Heart left ventricle (tissue), 16 donors: ENCODE measurements around the gene PPEF2. TPM values are rescaled to one million over a fixed set of nuclear protein-coding genes. Genes with fewer than 3 reads are reported as not detected.

Source experiments
- ATAC-seq, 4 donors: fragments of 200-7000 bp; cut with Tn5 transposase; one replicate each; pipeline ENCODE4 v1.9.1; 2020 to 2022; ENCODE audit warnings: moderate library complexity in 4 of 4, mild to moderate bottlenecking in 3 of 4, moderate number of reproducible peaks in 1 of 4
- DNase-seq, 5 donors: peaks; one replicate each; pipeline ENCODE4 v3.0.0-alpha.2; 2020
- H3K27ac ChIP-seq, 12 donors: fragments of 200-600 bp; sonication (generic) in 4 of 12; one replicate each; pipeline versions ENCODE4 v1.5.0 to v1.8.0; 2016 to 2022; ENCODE audit warnings: mild to moderate bottlenecking in 2 of 12
- H3K27me3 ChIP-seq, 9 donors: fragments of 200-600 bp; sonication (generic) in 2 of 9; one replicate each; pipeline versions ENCODE4 v1.5.1 to v1.8.0; 2016 to 2022; ENCODE audit warnings: mild to moderate bottlenecking in 3 of 9
- H3K36me3 ChIP-seq, 9 donors: fragments of 200-600 bp; sonication (generic) in 2 of 9; one replicate each; pipeline versions ENCODE4 v1.5.0 to v1.8.0; 2018 to 2022; ENCODE audit warnings: mild to moderate bottlenecking in 2 of 9
- H3K4me1 ChIP-seq, 12 donors: fragments of 200-600 bp; sonication (generic) in 4 of 12; one replicate each; pipeline versions ENCODE4 v1.5.0 to v1.8.0; 2016 to 2022; ENCODE audit warnings: mild to moderate bottlenecking in 3 of 12
- H3K4me3 ChIP-seq, 12 donors: fragments of 200-600 bp; sonication (generic) in 4 of 12; one replicate each; pipeline versions ENCODE4 v1.5.0 to v1.8.0; 2017 to 2022; ENCODE audit warnings: mild to moderate bottlenecking in 9 of 12, moderate library complexity in 4 of 12
- H3K9me3 ChIP-seq, 12 donors: fragments of 200-600 bp; sonication (generic) in 4 of 12; one replicate each; pipeline versions ENCODE4 v1.5.0 to v1.8.0; 2016 to 2022; ENCODE audit warnings: mild to moderate bottlenecking in 1 of 12
- CTCF ChIP-seq, 12 donors: fragments of 200-600 bp; sonication (generic) in 4 of 12; IDR thresholded peaks; one replicate each; pipeline versions ENCODE4 v1.5.0 to v1.8.0; 2018 to 2022; ENCODE audit warnings: antibody characterized with exemption in 12 of 12, mild to moderate bottlenecking in 5 of 12
- POLR2A ChIP-seq, 2 donors: fragments of 450-650 bp; IDR thresholded peaks; one replicate each; pipeline ENCODE4 v1.6.1; 2017; ENCODE audit warnings: antibody characterized with exemption in 2 of 2, mild to moderate bottlenecking in 2 of 2, moderate library complexity in 2 of 2
- WGBS, 4 donors: extraction: QIAGEN DNeasy Blood & Tissue Kit in 2 of 4; methylation state at CpG; one replicate each; pipeline versions ENCODE4 v1.1.5 to v1.1.7; 2013 to 2018; 5-methylcytosine and 5-hydroxymethylcytosine counted together
- intact Hi-C, 10 donors: fragments of 100-400 bp; cut with DNase I; formaldehyde crosslinking; loops; one replicate each; pipeline versions ENCODE4 v1.11.1 to v1.14.2; 2022
- long read RNA-seq, 3 donors: library from polyadenylated mRNA; unstranded; transcript quantifications; one replicate each; pipeline ENCODE4 v2.0.0, GENCODE V29; 2020 to 2021
- polyA plus RNA-seq, 2 donors: library from polyadenylated mRNA; stranded (reverse); fragments of 200-250 nt; gene quantifications; one replicate each; pipeline ENCODE4 v1.2.3, GENCODE V29; 2013
- total RNA-seq, 9 donors: library from RNA; depleted of rRNA in 2 of 9; stranded (reverse); fragments of >200 nt in 2 of 9; fragmentation: NEBNext Ultra II Directional in 3 of 9; extraction: Animal tissue kit (Norgen Biotek cat#: 25700) in 3 of 9; gene quantifications; one replicate each; pipeline versions ENCODE4 v1.1.0 to v1.2.4, GENCODE V29; 2016 to 2023
- donor health status: ischemic (EF 13 %, LVEDD 7.1; RV severe dilation, severe dysfunction).
- donor health status: healthy with polysubstance abuse.
- donor health status: DM: no; HTN: yes; CAD: no.
- donor health status: DM: no; HTN: no; CAD: no.
- donor health status: ischemic (EF 25% LVEDD 6.9; RV normal size, moderate dysfunction).
- donor health status: ischemic (EF 25% LVEDD 5.7; RV mildly dilated, moderate dysfunction).
- donor health status: healthy.
- donor health status: DM: yes; HTN: yes; CAD: no.
- donor health status: ischemic (EF 35%, LVEDD 5.7; RV mildly dilated, moderate dysfunction).
- donor health status: nonischemic (EF 11% LVEDD 7.7; RV severe dilation, severe dysfunction).
- donor health status: DM: yes; HTN: yes; CAD: no.
- donor health status: PGD.
- donor health status: ischemic (EF 29% LVEDD 5.4; RV normal size, mild dysfunction).
- donor health status: nonischemic (EF 23%, LVEDD 6.1; RV moderate dilation, normal function).

PPEF2 gene
- total RNA-seq (not detected), polyA plus RNA-seq (not detected)
- long read RNA-seq, donor 1: 0 reads
- long read RNA-seq, donor 2: 0 reads
- long read RNA-seq, donor 3: 0 reads

GRCh38 chr4:75902352-75902751, at the start of gene PPEF2:
PPEF2 (minus strand) TSS chr4:75902452; CDS start chr4:75896325, 6,127 bp downstream.
- H3K4me3 ChIP-seq: no peak within 1 kb of the TSS
- intact Hi-C loops: no loop called here
- no peaks in the 10 kb centered on the region for H3K27me3 ChIP-seq
- ATAC-seq: no peak
- H3K27ac ChIP-seq: no peak within 1 kb of the TSS
- H3K36me3 ChIP-seq: no peaks in the 10 kb centered on the region
- peaks cover 0 to 10% (median 0%) of the 10 kb centered on the region in 12 donors for H3K4me1 ChIP-seq
- no peaks in the 10 kb centered on the region for H3K9me3 ChIP-seq
- WGBS, 4 donors: 75 to 85% (median 78%) methylated on average over 5 of the region's 5 CpGs
- DNase-seq: no peak
- no peak for TF ChIP-seq CTCF (IDR thresholded peaks at IDR 0.05)
- TF ChIP-seq POLR2A (IDR thresholded peaks at IDR 0.05): no peak

- WGBS, 4 donors: 81 to 85% (median 83%) methylated on average over 3 of the region's 3 CpGs
Observed at GRCh38 chr4:75950213-75950815, 48.1 kb upstream of the PPEF2 start.

GRCh38 chr4:75948822-75949444, 46.7 kb upstream of the PPEF2 start:
- Histone ChIP-seq H3K4me1 (peaks cover 0 to 4% (median 0%) of the 10 kb centered on the region in 12 donors), H3K9me3 (no peaks in the 10 kb centered on the region), H3K27me3 (no peaks in the 10 kb centered on the region), H3K36me3 (peaks cover 0 to 80% (median 68%) of the 10 kb centered on the region in 9 donors), H3K27ac (no peak overlapping the region), H3K4me3 (no peak overlapping the region)
- 59 to 84% (median 73%) methylated on average over 5 of the region's 5 CpGs for WGBS, 4 donors
- ATAC-seq (no peak), DNase-seq (no peak)
- intact Hi-C loops: no loop called here
- TF ChIP-seq POLR2A (IDR thresholded peaks at IDR 0.05) (no peak), CTCF (IDR thresholded peaks at IDR 0.05) (no peak)

More at GRCh38 chr4:75950213-75950815, 48.1 kb upstream of the PPEF2 start:
- H3K4me1 ChIP-seq: peaks cover 0 to 4% (median 0%) of the 10 kb centered on the region in 12 donors
- ATAC-seq: no peak
- no peaks in the 10 kb centered on the region for H3K9me3 ChIP-seq
- peaks cover 0 to 94% (median 82%) of the 10 kb centered on the region in 9 donors for H3K36me3 ChIP-seq
- TF ChIP-seq CTCF (IDR thresholded peaks at IDR 0.05) (no peak), POLR2A (IDR thresholded peaks at IDR 0.05) (no peak)
- no peak overlapping the region for H3K4me3 ChIP-seq
- intact Hi-C loops: no loop called here
- no peaks in the 10 kb centered on the region for H3K27me3 ChIP-seq
- DNase-seq: no peak
- no peak overlapping the region for H3K27ac ChIP-seq

GRCh38 chr4:75940692-75941253, 38.5 kb upstream of the PPEF2 start, which contains the start of gene NAAA:
NAAA (minus strand) TSS chr4:75941013; CDS start chr4:75940949, 64 bp downstream.
- H3K27me3 ChIP-seq: no peaks in the 10 kb centered on the region
- TF ChIP-seq CTCF (IDR thresholded peaks at IDR 0.05) (peak in 6 of 12 donors; percentile 28 to 64 (median 46)), POLR2A (IDR thresholded peaks at IDR 0.05) (peak in 1 of 2 donors; percentile 56)
- 0 to 3% (median 1%) methylated on average over 13 to 66 of the region's 66 CpGs for WGBS, 4 donors
- no peaks in the 10 kb centered on the region for H3K9me3 ChIP-seq
- DNase-seq: peak; percentile 74 to 92 (median 81)
- intact Hi-C loops: loop anchor here in 2 of 10 donors (5.0 kb wide), 2 partner anchors 47 to 203 kb away; no protein-coding TSS in a partner anchor
- peak; percentile 77 to 97 (median 90) for ATAC-seq
- H3K4me1 ChIP-seq: peaks cover 0 to 31% (median 4%) of the 10 kb centered on the region in 12 donors
- peaks cover 0 to 21% (median 8%) of the 10 kb centered on the region in 9 donors for H3K36me3 ChIP-seq
- peak within 1 kb of the TSS; percentile 64 to 94 (median 81) for H3K4me3 ChIP-seq
- peak within 1 kb of the TSS in 11 of 12 donors; percentile 58 to 92 (median 80) for H3K27ac ChIP-seq
